GM21447 (cell line): ENCODE results near the gene GLP2R.

Experiments
- ATAC-seq: cut with Tn5 transposase; IDR thresholded peaks from one replicate; pipeline ENCODE4 v1.9.1; 2021; ENCODE audit not compliant: unreplicated experiment

GLP2R gene

GRCh38 chr17:9895923-9896322 is 70.2 kb downstream of the GLP2R start:
- no peak for ATAC-seq

GRCh38 chr17:9897372-9897968 is 71.7 kb downstream of the GLP2R start:
- ATAC-seq = no peak

- ATAC-seq = no peak
Observed at GRCh38 chr17:9898812-9899211, 73.1 kb downstream of the GLP2R start.

- ATAC-seq = no peak
Observed at GRCh38 chr17:9899280-9900043, 73.7 kb downstream of the GLP2R start.

DNA sequence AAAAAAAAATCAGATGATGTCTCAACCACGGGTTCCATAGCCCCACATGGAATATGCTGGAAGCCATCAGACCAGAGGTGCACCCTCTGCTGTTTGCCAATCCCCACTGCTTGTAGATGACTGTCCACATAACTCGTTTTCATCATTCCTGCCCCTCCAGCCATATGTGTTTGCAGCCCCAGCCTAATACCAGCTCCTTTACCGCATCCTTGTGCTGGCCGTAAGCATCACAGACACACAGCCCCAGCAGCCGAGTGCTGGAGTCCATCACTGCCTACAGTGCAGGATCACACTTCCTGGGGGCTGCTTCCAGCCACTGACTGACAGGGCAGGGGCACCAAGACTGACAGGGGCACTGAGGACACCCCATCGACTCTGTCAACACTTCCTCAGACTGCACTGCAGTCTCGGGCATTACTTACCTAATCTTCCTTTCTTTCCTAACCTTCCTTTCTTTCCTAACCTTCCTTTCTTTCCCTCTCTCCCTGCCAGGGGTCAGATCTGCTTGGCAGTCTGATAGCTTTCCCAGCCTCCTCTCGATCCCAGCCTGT is 74.4 kb downstream of the GLP2R start:
- ATAC-seq = no peak

DNA sequence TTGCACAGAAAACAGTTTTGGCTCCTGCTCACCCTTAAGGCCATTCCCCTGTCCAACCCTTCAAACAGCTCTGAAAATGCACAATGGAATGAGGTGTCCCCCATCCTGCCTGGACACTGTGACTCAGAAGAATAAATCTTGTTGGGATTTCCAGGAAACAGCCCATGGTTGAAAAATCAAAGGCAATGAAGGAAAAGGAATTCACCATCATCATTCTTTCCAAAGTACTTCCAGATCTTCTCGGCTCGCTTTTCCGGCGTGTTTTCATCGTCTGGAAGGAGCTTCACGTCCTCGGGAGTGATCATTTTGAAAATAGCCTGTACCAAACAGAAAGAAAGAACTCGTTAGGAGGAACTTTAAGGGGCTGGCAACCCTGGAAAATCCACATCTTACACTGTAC is 75.1 kb downstream of the GLP2R start:
- ATAC-seq = no peak

- ATAC-seq = no peak
Observed at GRCh38 chr17:9902120-9902519, 76.4 kb downstream of the GLP2R start.

DNA sequence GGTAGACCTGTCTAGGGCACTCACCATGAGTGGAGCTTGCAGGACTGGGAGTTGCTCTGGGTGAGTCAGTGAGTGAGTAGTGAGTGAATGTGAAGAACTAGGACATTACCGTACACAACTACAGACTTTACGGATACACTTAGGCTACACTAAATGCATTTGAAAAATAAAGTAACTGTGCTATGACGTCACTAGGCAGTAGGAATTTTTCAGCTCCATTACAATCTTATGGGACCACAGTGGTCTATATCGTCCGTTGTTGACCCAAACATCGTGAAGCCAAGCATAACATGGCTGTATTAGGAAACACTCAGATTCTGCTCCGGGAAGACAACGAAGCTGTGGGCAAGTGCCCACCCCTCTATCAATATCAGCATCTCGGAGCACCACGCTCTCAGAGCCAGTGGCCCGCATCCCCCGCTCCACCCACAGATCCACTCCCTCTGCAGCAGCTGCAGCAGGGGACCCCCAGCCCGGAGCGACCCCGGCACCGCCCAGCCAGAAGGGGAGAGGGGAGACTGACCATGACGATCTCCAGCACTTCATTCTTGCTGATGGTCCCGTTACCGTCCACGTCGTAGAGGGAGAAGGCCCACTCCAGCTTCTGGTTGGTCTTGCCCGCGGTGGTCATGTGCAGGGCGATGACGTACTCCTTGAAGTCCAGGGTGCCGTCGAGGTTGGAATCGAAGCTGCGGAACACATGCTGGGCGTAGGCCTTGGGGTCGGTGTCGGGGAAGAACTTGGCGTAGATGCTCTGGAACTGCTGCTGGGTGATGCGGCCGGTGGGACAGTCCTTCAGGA is 78.8 kb downstream of the GLP2R start:
- no peak for ATAC-seq

- ATAC-seq = no peak
Observed at GRCh38 chr17:9905078-9905415, 79.3 kb downstream of the GLP2R start, which contains the start of gene RCVRN. TSS of gene RCVRN (minus strand) at chr17:9905271. CDS start at chr17:9905180, 91 bp downstream.

- ATAC-seq = no peak
Observed at GRCh38 chr17:9905902-9906301, 80.2 kb downstream of the GLP2R start.

DNA sequence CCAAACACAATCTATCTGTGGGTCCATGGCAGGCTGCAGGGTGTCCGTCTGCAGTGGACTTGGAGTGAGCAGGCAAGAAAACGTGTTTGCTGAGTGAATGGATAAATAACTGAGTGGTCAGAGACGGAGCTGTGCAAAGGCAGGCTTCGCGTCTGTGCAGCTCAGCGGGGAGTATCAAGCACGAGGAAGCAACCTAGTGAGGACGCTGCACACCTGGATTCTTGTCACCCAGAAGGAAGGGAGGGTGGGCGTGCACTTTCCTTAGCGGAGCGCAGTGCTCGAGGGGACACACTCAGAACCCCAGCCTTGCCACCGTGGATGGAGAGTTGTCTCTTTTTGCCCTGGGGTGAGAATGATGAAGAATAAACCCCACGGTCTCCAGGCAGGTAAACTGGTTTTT is 80.9 kb downstream of the GLP2R start:
- ATAC-seq = no peak

- no peak for ATAC-seq
Observed at GRCh38 chr17:9907131-9907530, 81.4 kb downstream of the GLP2R start.

GRCh38 chr17:9907883-9908648 is 82.3 kb downstream of the GLP2R start:
- ATAC-seq = no peak

DNA sequence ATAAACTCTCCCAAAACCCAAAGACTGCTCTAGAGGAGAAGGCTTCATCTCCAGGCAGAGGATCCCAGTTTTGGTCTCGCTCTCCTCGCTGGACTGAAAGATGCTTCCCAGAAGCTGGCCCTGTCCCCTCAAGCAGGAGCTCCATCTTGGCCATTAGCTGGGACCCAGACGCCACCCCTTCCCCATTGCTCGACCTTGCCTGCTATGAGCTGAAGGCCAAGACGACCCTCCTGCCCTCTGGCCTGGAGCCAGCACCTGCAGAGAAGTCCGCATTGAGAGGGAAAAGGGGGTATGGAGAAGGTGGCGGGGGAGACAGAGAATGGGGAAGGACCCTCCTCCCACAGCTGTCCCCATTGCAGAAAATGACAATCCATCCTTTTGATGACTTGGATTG is 82.9 kb downstream of the GLP2R start:
- ATAC-seq = no peak

DNA sequence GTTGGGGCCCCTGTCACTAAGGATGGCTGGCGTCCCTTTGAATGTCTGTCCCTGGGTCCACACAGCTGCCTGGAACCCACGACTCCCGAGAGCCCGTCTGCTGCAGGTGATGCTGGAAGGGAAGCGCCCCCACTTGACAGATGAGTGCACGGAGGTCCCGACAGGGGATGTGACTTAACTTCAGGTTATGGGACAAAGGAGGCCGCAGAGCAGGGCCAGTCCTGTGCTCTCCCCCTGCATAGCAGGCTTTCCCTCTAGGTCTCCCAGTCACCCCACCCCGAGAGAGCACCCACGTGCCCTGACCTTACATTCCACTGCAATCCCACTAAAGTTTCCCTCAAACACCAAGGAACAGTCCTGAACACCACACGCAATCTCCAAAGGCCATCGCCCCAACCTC is 85.4 kb downstream of the GLP2R start:
- ATAC-seq = no peak

DNA sequence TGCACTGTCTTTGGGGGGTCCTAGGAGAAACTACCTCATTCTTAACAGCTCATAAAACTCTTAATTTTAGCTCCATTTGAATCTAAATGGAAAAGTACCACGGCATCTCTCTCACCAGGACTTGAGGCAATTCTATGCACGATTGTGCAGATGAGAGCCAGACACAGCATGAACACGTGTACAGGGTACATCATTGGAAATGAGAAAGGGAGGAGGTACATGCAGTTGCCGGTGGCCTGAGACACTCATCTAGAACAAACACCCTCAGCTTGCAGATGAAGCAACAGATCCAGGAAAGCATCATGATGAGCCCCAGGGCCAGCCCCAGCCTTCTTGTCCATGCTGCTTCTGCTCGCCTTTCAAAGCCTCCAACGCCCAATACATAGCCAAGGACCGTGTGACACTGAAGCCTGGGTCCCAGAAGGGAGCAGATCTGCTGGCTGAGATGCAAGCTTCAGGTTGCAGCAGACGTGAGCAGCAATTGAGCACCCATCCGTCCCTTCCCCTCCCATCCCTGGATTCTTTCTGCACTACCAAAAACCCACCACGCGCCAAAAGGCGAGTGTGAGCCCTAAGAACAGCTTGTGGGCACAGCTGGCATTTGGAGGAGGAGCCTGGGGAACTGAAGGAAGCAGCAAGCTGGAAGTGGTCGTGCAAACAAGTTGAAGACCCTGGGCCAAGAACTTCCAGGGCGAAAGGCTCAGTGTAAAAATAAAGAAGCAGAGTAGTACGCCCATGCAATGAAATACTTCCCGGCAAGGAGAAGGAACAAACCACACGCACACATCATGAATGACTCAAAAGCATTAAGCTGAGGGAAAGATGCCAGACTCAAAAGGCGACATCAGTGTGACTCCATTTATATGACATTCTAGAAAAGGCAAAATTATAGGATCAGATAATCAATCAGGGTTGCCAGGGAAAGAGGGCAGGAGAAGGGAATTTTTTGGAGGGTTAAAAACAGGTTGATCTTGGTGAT is 86.7 kb downstream of the GLP2R start:
- ATAC-seq = no peak

DNA sequence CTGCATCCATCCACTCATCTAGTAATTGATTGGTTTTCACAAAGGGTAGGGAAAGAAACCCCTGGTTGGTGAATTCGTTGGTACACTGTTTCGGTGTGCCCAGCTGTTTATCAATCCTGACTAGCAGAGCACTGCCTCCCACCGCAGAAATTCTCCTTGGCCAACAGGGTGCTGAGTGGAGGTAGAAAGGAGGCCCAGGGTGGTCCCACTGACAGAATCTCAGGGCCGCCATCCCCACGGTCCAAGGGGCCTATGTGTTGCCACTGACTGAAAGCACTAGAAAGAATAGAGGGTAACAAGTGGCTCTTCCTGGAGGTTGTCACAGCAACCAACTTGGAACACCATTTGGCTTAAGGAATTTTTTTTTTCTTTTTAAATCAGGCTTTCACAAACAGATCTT is 87.8 kb downstream of the GLP2R start:
- no peak for ATAC-seq

DNA sequence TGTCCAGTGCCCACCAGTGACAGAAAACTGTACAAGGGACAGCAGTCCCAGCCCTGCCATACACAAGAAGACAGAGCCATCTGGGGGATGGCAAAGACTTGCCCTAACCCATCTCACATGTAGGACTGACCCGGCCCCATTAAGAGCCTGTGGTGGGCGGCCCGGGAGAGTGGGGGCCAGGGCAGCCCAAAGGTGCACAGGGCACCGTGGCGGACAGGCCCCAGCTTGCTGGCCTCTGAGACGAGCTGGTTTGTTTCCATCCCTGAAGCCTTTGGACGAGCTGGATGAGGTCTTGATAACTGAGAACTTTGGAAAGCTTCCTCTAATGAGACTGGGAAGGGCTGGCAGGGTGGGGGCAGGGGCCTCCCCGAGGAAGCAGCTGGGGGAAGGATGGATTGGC is 90.4 kb downstream of the GLP2R start:
- no peak for ATAC-seq

- no peak for ATAC-seq
Observed at GRCh38 chr17:9917131-9917530, 91.4 kb downstream of the GLP2R start.

DNA sequence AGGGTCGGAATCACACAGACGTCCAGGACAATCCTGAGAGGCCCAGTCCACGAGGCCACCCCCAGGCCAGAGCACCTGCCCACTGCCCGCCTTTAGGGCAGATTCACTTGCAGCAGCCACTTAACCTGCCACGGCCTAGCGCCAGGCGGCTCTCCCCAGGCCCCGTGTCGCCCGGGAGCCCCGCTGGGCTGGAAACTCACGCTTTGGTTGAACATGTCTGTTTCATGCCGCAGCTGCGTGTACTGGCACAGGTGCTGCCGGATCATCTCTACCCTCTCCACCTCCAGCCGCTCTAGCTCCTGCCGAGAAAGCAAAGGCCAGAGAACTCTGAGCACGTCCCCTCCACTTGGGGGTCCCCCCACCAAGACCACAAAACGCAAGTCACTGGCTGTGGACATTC is 92.1 kb downstream of the GLP2R start:
- no peak for ATAC-seq
